Mesothelial cell of epicardium (in vitro differentiated cells): ENCODE results near the gene CPA1. TPM values are rescaled to one million over a fixed set of nuclear protein-coding genes. Genes with fewer than 3 reads are reported as not detected.

Source experiments
- DNase-seq, 2 experiments: peaks; one replicate each; pipeline ENCODE4 v3.0.0; 2021; ENCODE audit warnings: low spot score in 2 of 2; ENCODE audit not compliant: unreplicated experiment in 2 of 2
- H3K27ac Mint-ChIP-seq: 2 replicates; pipeline ENCODE4 v1.8.0; 2021; ENCODE audit warnings: mixed read lengths
- H3K27me3 Mint-ChIP-seq: 2 replicates; pipeline ENCODE4 v1.8.0; 2021; ENCODE audit warnings: low read depth, mixed read lengths
- H3K36me3 Mint-ChIP-seq: 2 replicates; pipeline ENCODE4 v1.8.0; 2021; ENCODE audit warnings: mixed read lengths
- H3K4me1 Mint-ChIP-seq: 2 replicates; pipeline ENCODE4 v1.8.0; 2021; ENCODE audit warnings: mixed read lengths
- H3K4me3 Mint-ChIP-seq: 2 replicates; pipeline ENCODE4 v1.8.0; 2021; ENCODE audit warnings: mild to moderate bottlenecking, moderate library complexity, mixed read lengths
- H3K9me3 Mint-ChIP-seq: 2 replicates; pipeline ENCODE4 v1.8.0; 2021; ENCODE audit warnings: mixed read lengths
- total RNA-seq: library from RNA; stranded (reverse); gene quantifications from 3 replicates; pipeline ENCODE4 v1.2.1, GENCODE V29; 2021
- TF ChIP-seq, protein P1 (sequence below): fragments of 200-600 bp; sonication (generic); IDR thresholded peaks from one replicate; pipeline ENCODE4 v1.5.0; 2021; ENCODE audit warnings: antibody characterized with exemption; ENCODE audit not compliant: unreplicated experiment

The CPA1 gene
- total RNA-seq, 1 donor from 2014 or later = 1.1 TPM

DNA sequence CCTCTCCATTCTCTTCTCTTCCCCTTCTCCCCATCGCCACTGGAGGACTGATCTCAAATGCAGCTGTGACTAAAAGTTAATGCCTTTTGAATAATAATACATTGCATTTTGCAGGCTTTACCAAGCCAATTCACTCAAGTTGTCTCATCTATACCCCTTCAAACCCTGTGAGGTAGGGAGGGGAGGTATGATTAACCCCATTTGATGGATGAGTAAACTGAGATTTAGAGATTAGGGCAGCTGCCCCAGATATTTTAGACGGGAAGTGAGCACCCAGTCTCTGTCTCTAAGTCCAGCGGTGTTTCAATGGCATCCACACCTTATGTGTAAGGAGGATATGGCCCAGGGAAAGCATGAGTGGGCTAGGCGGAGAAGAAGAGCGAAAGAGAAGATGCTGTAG lies 34.6 kb upstream of the CPA1 start:
- TF ChIP-seq, protein P1, sequence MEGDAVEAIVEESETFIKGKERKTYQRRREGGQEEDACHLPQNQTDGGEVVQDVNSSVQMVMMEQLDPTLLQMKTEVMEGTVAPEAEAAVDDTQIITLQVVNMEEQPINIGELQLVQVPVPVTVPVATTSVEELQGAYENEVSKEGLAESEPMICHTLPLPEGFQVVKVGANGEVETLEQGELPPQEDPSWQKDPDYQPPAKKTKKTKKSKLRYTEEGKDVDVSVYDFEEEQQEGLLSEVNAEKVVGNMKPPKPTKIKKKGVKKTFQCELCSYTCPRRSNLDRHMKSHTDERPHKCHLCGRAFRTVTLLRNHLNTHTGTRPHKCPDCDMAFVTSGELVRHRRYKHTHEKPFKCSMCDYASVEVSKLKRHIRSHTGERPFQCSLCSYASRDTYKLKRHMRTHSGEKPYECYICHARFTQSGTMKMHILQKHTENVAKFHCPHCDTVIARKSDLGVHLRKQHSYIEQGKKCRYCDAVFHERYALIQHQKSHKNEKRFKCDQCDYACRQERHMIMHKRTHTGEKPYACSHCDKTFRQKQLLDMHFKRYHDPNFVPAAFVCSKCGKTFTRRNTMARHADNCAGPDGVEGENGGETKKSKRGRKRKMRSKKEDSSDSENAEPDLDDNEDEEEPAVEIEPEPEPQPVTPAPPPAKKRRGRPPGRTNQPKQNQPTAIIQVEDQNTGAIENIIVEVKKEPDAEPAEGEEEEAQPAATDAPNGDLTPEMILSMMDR = no peak
- Mint-ChIP-seq H3K27ac (no peak overlapping the region), H3K4me3 (no peak overlapping the region), H3K9me3 (peaks cover 9% of the 10 kb centered on the region), H3K27me3 (no peaks in the 10 kb centered on the region), H3K36me3 (peaks cover 3% of the 10 kb centered on the region), H3K4me1 (peaks cover 25% of the 10 kb centered on the region)
- no peak for DNase-seq

DNA sequence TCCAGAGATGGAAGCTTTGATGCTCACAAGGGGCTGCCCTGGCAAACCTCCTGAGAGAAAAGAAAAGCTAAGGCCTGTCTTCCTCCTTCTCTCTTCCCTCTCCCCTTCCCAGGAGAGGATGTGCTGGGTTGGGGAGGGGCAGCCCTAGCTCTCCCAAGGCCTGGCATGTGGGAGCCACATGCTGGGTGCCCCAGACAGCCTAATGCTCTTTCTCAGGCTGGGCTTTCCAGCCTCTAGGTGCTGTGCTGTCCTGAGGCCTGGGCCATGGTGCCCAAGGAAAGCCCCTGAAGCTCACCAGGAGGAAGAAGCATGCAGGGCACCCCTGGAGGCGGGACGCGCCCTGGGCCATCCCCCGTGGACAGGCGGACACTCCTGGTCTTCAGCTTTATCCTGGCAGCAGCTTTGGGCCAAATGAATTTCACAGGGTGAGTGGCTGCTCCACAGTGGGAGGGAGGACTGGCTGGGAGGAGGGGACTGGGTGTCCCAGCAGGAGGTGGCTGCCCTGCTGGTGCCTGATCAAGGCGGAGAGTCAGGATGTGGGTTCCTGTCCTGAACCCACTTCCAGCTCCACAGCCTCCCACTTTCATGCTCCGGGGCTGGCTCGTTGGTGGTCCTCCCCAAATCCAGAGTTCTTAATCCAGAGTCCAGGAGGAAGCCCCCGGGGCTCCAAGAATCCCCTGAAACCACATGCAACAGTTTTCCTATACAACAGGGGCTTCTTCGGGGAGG lies 34.0 kb upstream of the CPA1 start:
- Mint-ChIP-seq H3K9me3 (peaks cover 9% of the 10 kb centered on the region), H3K4me1 (peaks cover 31% of the 10 kb centered on the region), H3K36me3 (peaks cover 3% of the 10 kb centered on the region), H3K4me3 (no peak overlapping the region), H3K27ac (no peak overlapping the region), H3K27me3 (no peaks in the 10 kb centered on the region)
- TF ChIP-seq, protein P1 = no peak
- no peak for DNase-seq

DNA sequence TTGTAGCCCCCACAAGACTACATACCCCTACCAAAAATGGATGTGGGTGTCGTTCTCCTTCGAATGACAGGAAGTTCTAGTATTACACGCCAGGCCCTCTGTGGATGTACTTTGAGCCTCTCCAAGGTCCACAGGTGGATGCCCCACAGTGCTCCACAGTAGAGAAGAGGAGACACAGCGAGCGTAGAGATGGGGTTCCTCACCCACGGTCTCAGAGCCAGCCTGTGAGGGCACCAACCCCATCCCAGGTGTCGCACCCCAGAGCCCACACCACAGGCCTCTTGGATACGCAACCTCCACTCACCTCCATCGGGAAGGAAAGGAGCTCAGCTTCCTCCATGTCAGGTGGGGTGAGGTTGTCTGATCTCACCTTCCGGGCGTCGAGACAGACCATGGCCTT lies 33.4 kb upstream of the CPA1 start:
- H3K27ac Mint-ChIP-seq = no peak overlapping the region
- no peak for DNase-seq
- H3K4me3 Mint-ChIP-seq = no peak overlapping the region
- peaks cover 4% of the 10 kb centered on the region for H3K9me3 Mint-ChIP-seq
- H3K27me3 Mint-ChIP-seq = no peaks in the 10 kb centered on the region
- H3K4me1 Mint-ChIP-seq = peaks cover 37% of the 10 kb centered on the region
- H3K36me3 Mint-ChIP-seq = peaks cover 3% of the 10 kb centered on the region
- TF ChIP-seq, protein P1 = no peak

DNA sequence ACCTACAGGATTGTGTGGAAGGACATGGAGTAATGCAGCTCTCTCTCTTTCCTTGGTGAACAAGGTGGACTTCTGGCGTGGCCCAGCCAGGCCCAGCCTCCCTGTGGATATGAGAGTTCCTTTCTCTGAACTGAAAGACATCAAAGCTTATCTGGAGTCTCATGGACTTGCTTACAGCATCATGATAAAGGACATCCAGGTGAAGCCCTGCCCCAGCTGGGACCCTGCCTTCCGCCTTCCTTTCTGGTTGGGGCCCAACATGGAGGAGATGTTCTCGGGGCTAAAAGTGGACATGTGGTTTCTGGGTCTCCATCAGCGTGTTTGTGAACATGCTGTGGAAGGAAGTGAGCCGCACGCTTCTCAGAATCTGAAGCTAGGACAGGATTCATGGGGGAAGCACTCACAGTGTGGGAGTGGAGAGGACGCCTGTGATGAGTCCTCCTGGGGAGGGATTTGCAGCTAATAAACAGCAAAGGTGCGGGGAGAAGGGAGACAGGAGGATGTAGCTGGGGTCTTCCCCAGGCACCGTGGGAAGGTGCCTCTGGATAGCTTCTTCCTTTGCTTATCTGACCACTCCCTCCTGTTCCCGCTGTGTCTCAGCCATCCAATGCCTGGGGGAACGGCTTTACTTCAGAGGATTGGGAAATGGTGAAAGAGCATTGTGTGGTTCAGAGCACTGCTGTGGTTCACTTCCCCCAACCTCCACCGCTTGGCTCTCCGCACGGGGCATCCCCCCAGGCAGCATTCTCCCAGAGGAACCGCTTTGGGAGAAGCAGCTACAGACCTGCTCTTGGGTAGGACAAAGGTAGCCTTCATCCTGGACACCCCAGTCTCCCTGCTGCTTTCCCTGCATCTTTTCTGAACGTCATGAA lies 30.1 kb upstream of the CPA1 start:
- Mint-ChIP-seq H3K36me3 (no peaks in the 10 kb centered on the region), H3K27ac (peak overlapping the region; percentile 93), H3K4me1 (peaks cover 58% of the 10 kb centered on the region), H3K27me3 (no peaks in the 10 kb centered on the region), H3K4me3 (peak overlapping the region; percentile 1), H3K9me3 (no peaks in the 10 kb centered on the region)
- no peak for DNase-seq
- TF ChIP-seq, protein P1 = no peak

DNA sequence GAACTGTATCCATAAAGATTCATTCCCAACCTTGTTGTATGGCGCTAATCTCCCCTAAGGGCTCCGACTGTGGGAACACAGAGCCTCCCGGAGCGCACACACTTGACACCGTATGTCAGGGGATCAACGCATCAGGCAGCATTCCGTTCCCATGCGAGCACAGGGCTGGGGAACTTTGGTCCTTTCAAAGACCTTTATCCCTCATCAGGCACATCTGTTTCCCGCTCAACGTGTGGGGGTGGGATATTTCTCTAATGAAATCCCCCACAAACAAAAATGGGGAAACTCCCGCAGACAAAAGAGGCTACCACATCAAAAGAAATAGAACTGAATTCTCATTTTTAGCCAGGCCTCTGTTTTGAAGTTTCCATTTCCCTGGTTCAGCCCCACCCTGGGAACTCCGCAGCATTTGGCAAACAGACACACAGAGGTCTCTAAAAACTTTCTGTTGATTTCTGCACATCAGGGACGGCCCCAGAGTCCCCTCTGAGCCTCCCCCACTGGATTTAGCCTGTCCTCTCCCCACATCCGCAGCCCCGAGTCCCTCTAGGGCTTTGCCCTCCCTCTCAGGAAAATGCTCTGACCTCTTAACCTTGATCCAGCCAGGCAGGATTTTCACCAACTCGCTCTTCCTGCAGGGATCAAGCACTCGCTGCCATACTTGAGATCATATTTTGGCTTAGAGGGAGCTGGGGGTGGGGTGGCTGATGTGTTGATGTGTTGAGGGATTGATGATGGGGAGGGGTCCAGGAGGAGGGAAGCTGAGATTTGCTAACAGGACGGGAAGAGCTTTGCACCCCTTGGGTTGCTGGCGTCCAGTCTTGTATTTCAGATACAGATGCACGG lies 29.1 kb upstream of the CPA1 start:
- H3K4me3 Mint-ChIP-seq = peak overlapping the region; percentile 18
- TF ChIP-seq, protein P1 = no peak
- H3K27ac Mint-ChIP-seq = peak overlapping the region; percentile 93
- H3K27me3 Mint-ChIP-seq = no peaks in the 10 kb centered on the region
- no peaks in the 10 kb centered on the region for H3K36me3 Mint-ChIP-seq
- peaks cover 58% of the 10 kb centered on the region for H3K4me1 Mint-ChIP-seq
- H3K9me3 Mint-ChIP-seq = no peaks in the 10 kb centered on the region
- no peak for DNase-seq
